Activated CD4-positive, alpha-beta T cell treated with anti-CD3 and anti-CD28 coated beads for 48 hours (primary cell): ENCODE data around the gene DDAH1.

Experiments used
- DNase-seq: peaks from one replicate; pipeline ENCODE4 v3.0.0-alpha.2; 2020

The DDAH1 gene

GRCh38 chr1:85386068-85386722, 78.8 kb downstream of the DDAH1 start:
- no peak for DNase-seq

- no peak for DNase-seq
Observed at GRCh38 chr1:85379203-85380136, 85.5 kb downstream of the DDAH1 start.

- no peak for DNase-seq
Observed at GRCh38 chr1:85378534-85378933, 86.4 kb downstream of the DDAH1 start.

GRCh38 chr1:85376356-85376755, 88.6 kb downstream of the DDAH1 start:
- no peak for DNase-seq

GRCh38 chr1:85375493-85375892, 89.5 kb downstream of the DDAH1 start:
- DNase-seq, result no peak

- no peak for DNase-seq
Observed at GRCh38 chr1:85374160-85374559, 90.8 kb downstream of the DDAH1 start.

GRCh38 chr1:85373378-85373708, 91.6 kb downstream of the DDAH1 start:
- no peak for DNase-seq

GRCh38 chr1:85372683-85373377, 92.1 kb downstream of the DDAH1 start:
- DNase-seq, result no peak

GRCh38 chr1:85371021-85371420, 93.9 kb downstream of the DDAH1 start:
- no peak for DNase-seq

GRCh38 chr1:85368073-85368770, 96.7 kb downstream of the DDAH1 start:
- DNase-seq, result no peak

GRCh38 chr1:85366391-85367170, 98.4 kb downstream of the DDAH1 start:
- no peak for DNase-seq

- no peak for DNase-seq
Observed at GRCh38 chr1:85365851-85366250, 99.1 kb downstream of the DDAH1 start.

GRCh38 chr1:85363521-85363920, 101.4 kb downstream of the DDAH1 start:
- DNase-seq, result no peak

GRCh38 chr1:85363092-85363491, 101.9 kb downstream of the DDAH1 start:
- no peak for DNase-seq

GRCh38 chr1:85361606-85362296, 103.2 kb downstream of the DDAH1 start:
- no peak for DNase-seq

GRCh38 chr1:85360730-85361493, 104.0 kb downstream of the DDAH1 start:
- no peak for DNase-seq

- no peak for DNase-seq
Observed at GRCh38 chr1:85359874-85360721, 104.9 kb downstream of the DDAH1 start.

- no peak for DNase-seq
Observed at GRCh38 chr1:85358702-85359438, 106.1 kb downstream of the DDAH1 start.

- DNase-seq, result no peak
Observed at GRCh38 chr1:85357817-85358216, 107.1 kb downstream of the DDAH1 start.
